HG03378 (cell line): Measurements from ENCODE around the gene CDK11B.

Experiments
- ATAC-seq: cut with Tn5 transposase; IDR thresholded peaks from one replicate; pipeline ENCODE4 v1.9.1; 2021; ENCODE audit warnings: mild to moderate bottlenecking, moderate library complexity; ENCODE audit not compliant: unreplicated experiment

Gene CDK11B

GRCh38 chr1:1617516-1617915, 41.3 kb downstream of the CDK11B start:
- no peak for ATAC-seq

- no peak for ATAC-seq
Measured at GRCh38 chr1:1616838-1617237, 42.0 kb downstream of the CDK11B start.

GRCh38 chr1:1616045-1616790, 42.6 kb downstream of the CDK11B start:
- ATAC-seq = peak; percentile 10

- peak; percentile 69 for ATAC-seq
Measured at GRCh38 chr1:1615256-1616044, 43.4 kb downstream of the CDK11B start, which contains the start of gene MIB2. MIB2 (plus strand) TSS chr1:1615500; CDS start chr1:1623453, 7,953 bp downstream.

- no peak for ATAC-seq
Measured at GRCh38 chr1:1614954-1615255, 43.9 kb downstream of the CDK11B start.

- no peak for ATAC-seq
Measured at GRCh38 chr1:1614204-1614953, 44.4 kb downstream of the CDK11B start.

- no peak for ATAC-seq
Measured at GRCh38 chr1:1613509-1614082, 45.2 kb downstream of the CDK11B start.

DNA sequence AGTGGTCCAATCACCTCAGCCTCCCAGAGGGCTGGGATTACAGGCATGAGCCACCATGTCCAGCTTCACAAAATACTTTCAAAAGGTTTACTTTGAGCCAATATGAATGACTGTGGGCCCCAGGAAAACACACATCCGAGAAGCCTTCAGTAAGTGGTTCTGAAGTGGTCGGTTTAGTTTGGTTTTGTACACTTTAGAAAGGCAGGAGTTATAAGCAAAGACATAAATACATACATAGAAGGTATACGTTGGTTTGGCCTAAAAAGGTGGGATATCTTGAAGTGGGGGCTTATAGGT, 46.8 kb downstream of the CDK11B start:
- no peak for ATAC-seq

DNA sequence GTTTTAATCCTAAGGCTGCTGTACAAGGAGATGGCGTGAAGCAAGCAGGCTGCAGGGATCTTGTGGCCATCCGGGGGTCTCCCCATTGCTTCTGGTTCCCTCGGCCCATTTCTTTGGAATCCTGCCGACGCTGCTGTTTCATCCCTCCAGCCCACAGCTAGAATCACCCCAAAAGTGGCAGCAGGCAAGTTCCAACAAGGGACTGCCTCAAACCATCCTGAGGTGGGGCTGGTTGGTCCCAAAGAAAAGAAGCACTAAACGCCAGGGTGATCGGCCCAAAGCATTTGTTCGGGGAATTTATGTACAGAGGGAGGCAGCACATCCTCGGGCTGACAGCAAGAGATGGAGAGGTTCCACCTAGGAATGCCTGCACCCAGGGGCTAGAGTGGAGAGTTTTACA, 48.0 kb downstream of the CDK11B start:
- ATAC-seq = no peak

GRCh38 chr1:1609822-1610485, 48.9 kb downstream of the CDK11B start:
- no peak for ATAC-seq

DNA sequence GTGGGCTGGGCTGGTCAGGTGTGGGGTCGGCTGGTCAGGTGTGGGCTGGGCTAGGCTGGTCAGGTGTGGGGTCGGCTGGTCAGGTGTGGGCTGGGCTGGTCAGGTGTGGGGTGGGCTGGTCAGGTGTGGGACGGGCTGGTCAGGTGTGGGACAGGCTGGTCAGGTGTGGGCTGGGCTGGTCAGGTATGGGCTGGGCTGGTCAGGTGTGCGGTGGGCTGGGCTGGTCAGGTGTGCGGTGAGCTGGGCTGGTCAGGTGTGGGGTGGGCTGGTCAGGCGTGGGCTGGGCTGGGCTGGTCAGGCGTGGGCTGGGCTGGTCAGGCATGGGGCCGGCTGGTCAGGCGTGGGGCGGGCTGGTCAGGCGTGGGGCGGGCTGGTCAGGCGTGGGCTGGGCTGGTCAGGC, 52.6 kb downstream of the CDK11B start:
- ATAC-seq = no peak

DNA sequence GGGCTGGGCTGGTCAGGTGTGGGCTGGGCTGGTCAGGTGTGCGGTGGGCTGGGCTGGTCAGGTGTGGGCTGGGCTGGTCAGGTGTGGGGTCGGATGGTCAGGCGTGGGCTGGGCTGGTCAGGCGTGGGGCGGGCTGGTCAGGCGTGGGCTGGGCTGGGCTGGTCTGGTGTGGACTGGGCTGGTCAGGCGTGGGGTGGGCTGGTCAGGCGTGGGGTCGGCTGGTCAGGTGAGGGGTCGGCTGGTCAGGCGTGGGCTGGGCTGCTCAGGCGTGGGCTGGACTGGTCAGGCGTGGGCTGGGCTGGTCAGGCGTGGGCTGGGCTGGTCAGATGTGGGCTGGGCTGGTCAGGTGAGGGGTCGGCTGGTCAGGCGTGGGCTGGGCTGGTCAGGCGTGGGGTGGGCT, 53.1 kb downstream of the CDK11B start:
- no peak for ATAC-seq

GRCh38 chr1:1605034-1605591, 53.7 kb downstream of the CDK11B start:
- ATAC-seq = no peak

DNA sequence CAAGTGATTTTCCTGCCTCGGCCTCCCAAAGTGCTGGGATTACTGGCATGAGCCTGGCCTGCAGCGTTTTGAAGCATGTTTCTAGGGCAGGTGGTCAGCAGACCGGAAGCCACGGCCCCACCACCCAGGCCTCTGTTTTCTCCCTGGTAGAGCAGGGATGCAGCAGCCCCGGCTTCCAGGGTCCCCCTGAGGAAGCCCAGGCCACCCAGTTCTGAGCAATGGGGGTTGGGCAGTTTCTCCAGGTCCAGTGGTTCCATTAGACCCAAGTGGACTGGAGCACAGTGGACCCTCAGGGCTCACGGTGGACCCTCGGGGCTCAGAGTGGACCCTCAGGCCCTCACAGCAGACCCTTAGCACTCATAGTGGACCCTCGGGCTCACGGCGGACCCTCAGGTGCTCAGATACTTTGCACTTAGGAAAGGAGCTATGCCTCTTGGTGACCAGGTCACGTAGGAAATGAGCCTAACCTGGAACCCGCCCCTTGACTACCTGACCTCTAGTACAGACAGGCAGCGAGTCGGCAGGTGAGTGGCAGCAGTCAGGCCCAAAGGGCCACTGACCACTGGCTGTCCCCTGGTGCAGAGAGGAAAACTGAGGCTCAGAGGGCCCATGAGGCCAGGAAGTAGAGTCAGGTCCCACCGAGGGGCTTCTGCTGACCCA, 54.3 kb downstream of the CDK11B start:
- no peak for ATAC-seq

GRCh38 chr1:1603671-1604373, 55.0 kb downstream of the CDK11B start:
- no peak for ATAC-seq

GRCh38 chr1:1602968-1603506, 55.8 kb downstream of the CDK11B start:
- no peak for ATAC-seq

DNA sequence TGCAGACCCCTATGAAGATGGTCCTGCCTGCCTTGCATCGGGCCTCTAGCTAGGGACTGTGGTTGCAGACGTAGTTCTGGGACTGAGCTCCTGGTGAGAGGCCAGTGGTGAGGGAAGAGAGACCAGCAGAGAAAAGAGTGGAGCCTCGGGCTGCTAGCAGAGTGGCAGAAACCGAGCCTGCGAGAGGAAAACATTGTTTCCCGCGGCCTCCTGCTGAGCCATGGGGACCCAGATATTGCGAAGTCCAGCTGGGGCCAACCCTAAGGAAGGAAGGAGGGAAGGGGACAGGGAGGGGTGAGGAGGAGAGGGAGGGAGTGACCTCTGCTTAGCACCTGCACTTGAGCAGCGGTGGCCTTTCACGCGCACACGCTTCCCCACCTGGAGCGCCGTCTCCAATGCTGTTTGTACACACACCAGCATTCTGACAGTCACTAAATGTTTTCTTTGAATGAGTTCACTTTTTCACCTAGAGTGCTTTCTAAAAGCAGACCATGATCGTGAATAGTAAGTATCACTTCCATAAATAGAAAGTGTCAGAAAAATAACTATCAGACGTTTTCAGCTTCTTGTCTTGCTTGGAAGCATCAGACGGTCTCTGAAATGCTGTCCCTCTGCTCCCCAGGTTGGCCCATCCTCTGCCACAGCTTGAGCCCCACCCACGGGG, 56.4 kb downstream of the CDK11B start:
- no peak for ATAC-seq

DNA sequence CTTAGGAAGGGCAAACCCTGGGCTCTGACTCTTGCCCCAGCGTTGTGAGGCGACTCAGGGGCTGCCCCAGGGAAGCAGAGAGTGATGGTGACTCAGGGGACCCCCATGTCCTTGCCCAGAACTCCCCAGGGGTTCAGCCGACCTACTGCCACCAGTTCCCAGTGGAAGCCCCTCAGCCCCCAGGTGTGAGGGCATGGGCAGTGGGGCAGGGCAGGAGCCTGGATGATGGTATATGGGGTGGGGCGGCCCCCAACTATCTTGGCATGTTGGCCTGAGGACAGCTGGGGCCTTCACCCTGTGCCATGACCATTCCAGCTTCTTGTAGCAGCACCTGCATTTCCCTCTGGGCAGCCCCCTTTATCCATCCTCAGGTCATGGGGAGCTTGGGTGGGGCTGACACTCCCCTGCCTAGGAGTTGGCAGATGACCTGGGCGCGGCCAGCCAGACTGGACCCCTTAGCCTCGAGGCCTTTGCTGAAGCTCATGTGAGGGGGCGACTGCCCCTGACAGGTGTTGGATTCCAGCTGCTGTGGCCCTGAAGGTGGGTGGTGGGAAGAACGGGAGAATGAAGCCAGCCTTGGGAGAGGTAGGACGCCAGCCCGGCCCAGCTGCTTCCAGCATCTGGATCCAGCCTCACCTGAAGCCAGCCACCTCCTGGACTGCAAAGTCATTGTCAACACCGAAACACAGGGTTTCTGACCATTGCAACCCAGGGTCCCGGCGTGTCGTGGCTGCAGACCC, 57.1 kb downstream of the CDK11B start:
- ATAC-seq = no peak
